Neural progenitor cell (in vitro differentiated cells): ENCODE measurements around the gene PATJ. TPM values are rescaled to one million over a fixed set of nuclear protein-coding genes. Genes with fewer than 3 reads are reported as not detected.

Source experiments
- DNase-seq: peaks from one replicate; pipeline ENCODE4 v3.0.0-alpha.2; 2016; ENCODE audit warnings: low spot score
- H2AFZ ChIP-seq: fragments of 200-600 bp; sonication (generic); replicated peaks from 2 replicates; pipeline ENCODE4 v1.6.1; 2016; ENCODE audit warnings: antibody characterized with exemption
- H3F3A ChIP-seq: fragments of 200-600 bp; sonication (generic); 2 replicates; pipeline ENCODE4 v1.6.1; 2016; ENCODE audit warnings: antibody characterized with exemption, low read depth
- H3K27ac ChIP-seq: fragments of 200-600 bp; sonication (generic); 2 replicates; pipeline ENCODE4 v1.5.1; 2016; ENCODE audit warnings: mild to moderate bottlenecking
- H3K27me3 ChIP-seq: fragments of 200-600 bp; sonication (generic); 2 replicates; pipeline ENCODE4 v1.6.1; 2016; ENCODE audit warnings: mild to moderate bottlenecking, moderate library complexity
- H3K36me3 ChIP-seq: fragments of 200-600 bp; sonication (generic); 2 replicates; pipeline ENCODE4 v1.5.1; 2016
- H3K4me1 ChIP-seq: fragments of 200-600 bp; sonication (generic); 2 replicates; pipeline ENCODE4 v1.6.1; 2016; ENCODE audit warnings: mixed run types
- H3K4me2 ChIP-seq: fragments of 200-600 bp; sonication (generic); 2 replicates; pipeline ENCODE4 v1.6.1; 2016
- H3K4me3 ChIP-seq: fragments of 200-600 bp; sonication (generic); 2 replicates; pipeline ENCODE4 v1.5.1; 2016
- H3K79me2 ChIP-seq: fragments of 200-600 bp; sonication (generic); 2 replicates; pipeline ENCODE4 v1.6.1; 2016; ENCODE audit warnings: low read depth
- H3K9ac ChIP-seq: fragments of 200-600 bp; sonication (generic); 2 replicates; pipeline ENCODE4 v1.6.1; 2016
- H3K9me3 ChIP-seq: fragments of 200-600 bp; sonication (generic); 2 replicates; pipeline ENCODE4 v1.5.1; 2016; ENCODE audit warnings: low read depth
- H4K20me1 ChIP-seq: fragments of 200-600 bp; sonication (generic); 2 replicates; pipeline ENCODE4 v1.6.1; 2016; ENCODE audit warnings: low read depth
- H3K27ac Mint-ChIP-seq: 3 replicates; pipeline ENCODE4 v1.8.0; 2021; ENCODE audit warnings: mixed read lengths
- H3K27me3 Mint-ChIP-seq: 2 replicates; pipeline ENCODE4 v1.8.0; 2022; ENCODE audit warnings: low read depth, mild to moderate bottlenecking, inconsistent platforms, moderate library complexity, mixed read lengths; ENCODE audit not compliant: insufficient read depth
- H3K36me3 Mint-ChIP-seq: 3 replicates; pipeline ENCODE4 v1.8.0; 2021; ENCODE audit warnings: mixed read lengths
- H3K4me1 Mint-ChIP-seq: 3 replicates; pipeline ENCODE4 v1.8.0; 2021; ENCODE audit warnings: mixed read lengths
- H3K4me3 Mint-ChIP-seq: 3 replicates; pipeline ENCODE4 v1.8.0; 2021; ENCODE audit warnings: mild to moderate bottlenecking, moderate library complexity, mixed read lengths
- H3K9me3 Mint-ChIP-seq: 3 replicates; pipeline ENCODE4 v1.8.0; 2020; ENCODE audit warnings: mixed read lengths
- EZH2 ChIP-seq: fragments of 200-600 bp; sonication (generic); IDR thresholded peaks from 2 replicates; pipeline ENCODE4 v1.6.1; 2017; ENCODE audit warnings: antibody characterized with exemption, mild to moderate bottlenecking, moderate library complexity
- EZH2phosphoT487 ChIP-seq: fragments of 200-600 bp; sonication (generic); IDR thresholded peaks from 2 replicates; pipeline ENCODE4 v1.6.1; 2017; ENCODE audit warnings: antibody characterized with exemption
- total RNA-seq: library from RNA; depleted of rRNA; stranded (reverse); fragments of >200 nt; gene quantifications from 2 replicates; pipeline ENCODE4 v1.2.3, GENCODE V29; 2015; ENCODE audit warnings: low replicate concordance
- TF ChIP-seq, protein P1 (sequence below): fragments of 200-600 bp; sonication (generic); IDR thresholded peaks from 2 replicates; pipeline ENCODE4 v1.5.1; 2017; ENCODE audit warnings: antibody characterized with exemption, mild to moderate bottlenecking

The PATJ gene
- total RNA-seq, 1 donor from 2014 or later, result 24.8 TPM

DNA sequence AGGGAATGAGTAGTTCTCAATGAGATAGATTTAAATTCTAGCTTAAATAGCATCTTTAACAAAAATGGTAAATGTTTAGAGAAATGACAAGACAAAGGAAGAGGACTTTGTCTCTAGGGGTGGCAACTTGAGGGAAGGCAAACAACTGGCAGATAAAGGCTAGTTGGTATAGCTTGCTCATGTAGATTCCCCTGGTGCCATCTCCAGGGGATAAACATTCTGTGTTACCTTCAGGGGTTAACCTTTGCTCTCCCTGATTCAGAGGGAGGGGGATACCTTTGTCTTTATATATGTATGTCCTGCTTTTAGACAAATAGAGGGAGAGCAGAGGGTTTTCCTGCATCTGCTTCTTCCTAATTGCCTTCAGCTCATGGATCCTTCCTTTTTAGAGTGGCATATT is 298.7 kb downstream of the PATJ start:
- Histone ChIP-seq H4K20me1 (no peaks in the 10 kb centered on the region), H3K9me3 (no peaks in the 10 kb centered on the region), H3K9ac (no peak overlapping the region), H3K4me2 (no peak overlapping the region), H3F3A (no peaks in the 10 kb centered on the region), H3K36me3 (no peaks in the 10 kb centered on the region), H2AFZ (no peak overlapping the region), H3K4me1 (peaks cover 9% of the 10 kb centered on the region), H3K27ac (no peak overlapping the region), H3K79me2 (no peaks in the 10 kb centered on the region), H3K27me3 (no peaks in the 10 kb centered on the region), H3K4me3 (no peak overlapping the region)
- no peaks in the 10 kb centered on the region for H3K36me3 Mint-ChIP-seq
- H3K27ac Mint-ChIP-seq, result no peak overlapping the region
- DNase-seq, result no peak
- peaks cover 26% of the 10 kb centered on the region for H3K4me1 Mint-ChIP-seq
- TF ChIP-seq EZH2 (no peak), EZH2phosphoT487 (no peak)
- TF ChIP-seq, protein P1, sequence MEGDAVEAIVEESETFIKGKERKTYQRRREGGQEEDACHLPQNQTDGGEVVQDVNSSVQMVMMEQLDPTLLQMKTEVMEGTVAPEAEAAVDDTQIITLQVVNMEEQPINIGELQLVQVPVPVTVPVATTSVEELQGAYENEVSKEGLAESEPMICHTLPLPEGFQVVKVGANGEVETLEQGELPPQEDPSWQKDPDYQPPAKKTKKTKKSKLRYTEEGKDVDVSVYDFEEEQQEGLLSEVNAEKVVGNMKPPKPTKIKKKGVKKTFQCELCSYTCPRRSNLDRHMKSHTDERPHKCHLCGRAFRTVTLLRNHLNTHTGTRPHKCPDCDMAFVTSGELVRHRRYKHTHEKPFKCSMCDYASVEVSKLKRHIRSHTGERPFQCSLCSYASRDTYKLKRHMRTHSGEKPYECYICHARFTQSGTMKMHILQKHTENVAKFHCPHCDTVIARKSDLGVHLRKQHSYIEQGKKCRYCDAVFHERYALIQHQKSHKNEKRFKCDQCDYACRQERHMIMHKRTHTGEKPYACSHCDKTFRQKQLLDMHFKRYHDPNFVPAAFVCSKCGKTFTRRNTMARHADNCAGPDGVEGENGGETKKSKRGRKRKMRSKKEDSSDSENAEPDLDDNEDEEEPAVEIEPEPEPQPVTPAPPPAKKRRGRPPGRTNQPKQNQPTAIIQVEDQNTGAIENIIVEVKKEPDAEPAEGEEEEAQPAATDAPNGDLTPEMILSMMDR, result no peak
- no peaks in the 10 kb centered on the region for H3K9me3 Mint-ChIP-seq
- H3K4me3 Mint-ChIP-seq, result no peak overlapping the region
- H3K27me3 Mint-ChIP-seq, result peaks cover 2% of the 10 kb centered on the region

DNA sequence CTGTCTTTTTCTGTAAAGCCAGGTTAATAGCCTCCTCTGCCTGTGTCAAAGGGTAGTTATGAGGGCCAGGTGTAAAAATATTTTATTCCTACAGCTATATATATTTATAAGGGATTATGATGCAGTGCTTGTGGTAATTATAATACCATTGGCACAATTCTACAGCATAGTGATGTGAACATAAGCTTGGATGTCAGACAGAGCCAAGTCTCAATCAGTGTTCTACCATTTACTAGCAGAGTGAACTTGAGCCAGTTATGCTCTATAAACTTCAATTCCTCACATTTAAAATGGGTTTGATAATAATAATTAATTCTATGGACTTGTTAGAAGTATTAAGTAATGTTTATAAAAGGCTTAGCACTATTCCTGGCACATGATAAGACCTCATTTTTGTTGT is 300.9 kb downstream of the PATJ start:
- Histone ChIP-seq H3F3A (no peaks in the 10 kb centered on the region), H3K4me3 (no peak overlapping the region), H3K4me2 (no peak overlapping the region), H3K4me1 (peaks cover 9% of the 10 kb centered on the region), H3K9ac (no peak overlapping the region), H3K27me3 (no peaks in the 10 kb centered on the region), H3K79me2 (no peaks in the 10 kb centered on the region), H3K9me3 (no peaks in the 10 kb centered on the region), H2AFZ (no peak overlapping the region), H3K36me3 (no peaks in the 10 kb centered on the region), H4K20me1 (no peaks in the 10 kb centered on the region), H3K27ac (no peak overlapping the region)
- no peaks in the 10 kb centered on the region for H3K36me3 Mint-ChIP-seq
- no peak overlapping the region for H3K27ac Mint-ChIP-seq
- H3K9me3 Mint-ChIP-seq, result no peaks in the 10 kb centered on the region
- peaks cover 4% of the 10 kb centered on the region for H3K27me3 Mint-ChIP-seq
- TF ChIP-seq, protein P1, result no peak
- H3K4me3 Mint-ChIP-seq, result no peak overlapping the region
- DNase-seq, result no peak
- H3K4me1 Mint-ChIP-seq, result peaks cover 23% of the 10 kb centered on the region

DNA sequence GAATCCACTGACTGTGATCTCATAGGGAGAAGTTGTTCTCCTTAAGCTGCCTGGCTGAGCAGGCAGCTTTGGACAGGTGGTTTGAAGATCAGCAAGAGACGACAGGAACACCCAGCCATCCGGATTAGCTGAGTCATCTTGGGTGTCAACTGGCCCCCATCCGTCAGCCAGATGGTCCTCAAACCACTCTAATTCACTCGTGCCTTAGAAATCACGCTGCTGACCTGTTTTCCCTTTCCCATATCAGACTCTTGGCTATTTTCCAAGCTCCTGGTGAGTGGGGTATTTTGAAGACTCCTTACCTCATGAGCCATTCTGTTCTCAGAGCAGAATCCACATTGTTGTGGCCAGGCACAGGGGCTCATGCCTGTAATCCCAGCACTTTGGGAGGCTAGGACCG is 303.3 kb downstream of the PATJ start:
- Histone ChIP-seq H3K4me3 (no peak overlapping the region), H3K9me3 (no peaks in the 10 kb centered on the region), H3K36me3 (no peaks in the 10 kb centered on the region), H4K20me1 (no peaks in the 10 kb centered on the region), H3F3A (no peaks in the 10 kb centered on the region), H3K9ac (no peak overlapping the region), H3K27me3 (no peaks in the 10 kb centered on the region), H2AFZ (no peak overlapping the region), H3K79me2 (no peaks in the 10 kb centered on the region), H3K4me2 (no peak overlapping the region), H3K27ac (no peak overlapping the region), H3K4me1 (peaks cover 8% of the 10 kb centered on the region)
- Mint-ChIP-seq H3K4me1 (peaks cover 11% of the 10 kb centered on the region), H3K36me3 (no peaks in the 10 kb centered on the region), H3K27ac (no peak overlapping the region), H3K27me3 (peaks cover 2% of the 10 kb centered on the region), H3K4me3 (no peak overlapping the region), H3K9me3 (no peaks in the 10 kb centered on the region)
- no peak for DNase-seq
- TF ChIP-seq EZH2, result no peak
- TF ChIP-seq, protein P1, result no peak

DNA sequence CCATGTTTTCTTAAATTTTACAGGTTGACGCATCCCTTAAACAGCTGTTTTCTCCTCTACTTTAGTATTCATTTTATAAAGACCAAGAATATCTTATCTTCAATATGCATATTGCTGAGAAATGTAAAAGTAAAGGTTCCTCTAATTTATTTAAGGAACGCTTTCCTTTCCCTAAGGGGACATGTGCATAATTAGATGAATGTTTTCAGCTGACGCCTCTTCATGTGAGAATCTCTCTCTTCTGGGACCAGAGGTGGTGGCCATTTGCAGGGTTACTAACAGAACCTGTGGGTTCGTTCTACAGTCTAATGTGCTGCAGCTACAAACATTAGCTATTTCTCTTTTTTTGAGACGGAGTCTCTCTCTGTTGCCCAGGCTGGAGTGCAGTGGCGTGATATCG is 304.6 kb downstream of the PATJ start:
- no peak overlapping the region for H3K4me3 Mint-ChIP-seq
- no peak overlapping the region for H3K27ac Mint-ChIP-seq
- no peaks in the 10 kb centered on the region for H3K9me3 ChIP-seq
- no peak overlapping the region for H3K9ac ChIP-seq
- TF ChIP-seq EZH2phosphoT487 (no peak), EZH2 (no peak)
- TF ChIP-seq, protein P1, result no peak
- no peak overlapping the region for H3K4me2 ChIP-seq
- no peak overlapping the region for H3K4me3 ChIP-seq
- no peaks in the 10 kb centered on the region for H3K27me3 ChIP-seq
- no peaks in the 10 kb centered on the region for H3K4me1 ChIP-seq
- no peak for DNase-seq
- H3K27ac ChIP-seq, result no peak overlapping the region
- H3K9me3 Mint-ChIP-seq, result no peaks in the 10 kb centered on the region
- no peak overlapping the region for H2AFZ ChIP-seq
- no peaks in the 10 kb centered on the region for H3K79me2 ChIP-seq
- H3K36me3 Mint-ChIP-seq, result no peaks in the 10 kb centered on the region
- H3K36me3 ChIP-seq, result no peaks in the 10 kb centered on the region
- no peaks in the 10 kb centered on the region for H4K20me1 ChIP-seq
- no peaks in the 10 kb centered on the region for H3F3A ChIP-seq
- H3K4me1 Mint-ChIP-seq, result peaks cover 9% of the 10 kb centered on the region
- peaks cover 2% of the 10 kb centered on the region for H3K27me3 Mint-ChIP-seq
